Measurements from ENCODE around the gene EN1. TPM values are rescaled to one million over a fixed set of nuclear protein-coding genes. Genes with fewer than 3 reads are reported as not detected.

The EN1 gene
- total RNA-seq, 1 donor from 2014 or later, result not detected

DNA sequence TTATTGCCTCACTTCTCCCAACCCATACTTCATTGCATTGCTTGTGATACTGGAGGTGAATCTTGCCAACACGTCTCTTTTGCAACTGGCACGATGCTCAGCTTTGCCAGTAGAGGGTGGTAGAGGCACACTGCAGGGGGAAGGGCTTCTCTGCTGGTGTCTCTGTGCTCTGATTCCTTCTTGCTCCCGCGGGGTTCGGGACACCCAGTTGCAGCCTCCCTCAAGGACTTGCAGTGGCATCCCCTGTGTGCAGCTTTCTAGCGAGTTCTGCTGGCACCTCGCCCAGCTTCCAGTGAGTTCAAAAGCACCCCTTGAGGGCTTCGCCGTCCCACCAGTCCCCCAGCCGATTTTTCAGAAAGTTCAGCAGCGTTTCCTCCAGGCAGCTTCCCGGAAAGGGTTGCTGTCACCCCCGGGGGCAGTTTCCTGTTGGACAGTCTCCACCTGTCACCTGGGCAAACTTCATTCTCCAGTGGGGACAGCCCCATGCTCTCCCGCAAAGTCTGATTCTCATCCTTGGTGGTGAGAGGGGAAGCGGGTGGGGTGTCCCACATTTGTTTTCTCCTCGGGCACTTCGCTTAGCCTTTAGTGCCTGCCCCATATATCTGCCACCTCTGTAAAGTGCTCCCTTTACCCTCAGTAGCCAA is 35.4 kb upstream of the EN1 start:
- Histone ChIP-seq H3K27ac (no peak overlapping the region), H3K4me1 (no peaks in the 10 kb centered on the region), H3K9me3 (no peaks in the 10 kb centered on the region), H3K36me3 (no peaks in the 10 kb centered on the region), H3K27me3 (no peaks in the 10 kb centered on the region), H3K4me3 (peak overlapping the region in 1 of 2 donors; percentile 5)
- intact Hi-C loops (cut with DNase I), result loop anchor here (10.0 kb wide), 1 partner anchor 412 kb away; no protein-coding TSS in a partner anchor
- TF ChIP-seq POLR2AphosphoS5 (IDR thresholded peaks at IDR 0.05; ENCODE audit: insufficient read depth in 1 of 2, low read depth in 1 of 2), result no peak
- TF ChIP-seq, protein P1, sequence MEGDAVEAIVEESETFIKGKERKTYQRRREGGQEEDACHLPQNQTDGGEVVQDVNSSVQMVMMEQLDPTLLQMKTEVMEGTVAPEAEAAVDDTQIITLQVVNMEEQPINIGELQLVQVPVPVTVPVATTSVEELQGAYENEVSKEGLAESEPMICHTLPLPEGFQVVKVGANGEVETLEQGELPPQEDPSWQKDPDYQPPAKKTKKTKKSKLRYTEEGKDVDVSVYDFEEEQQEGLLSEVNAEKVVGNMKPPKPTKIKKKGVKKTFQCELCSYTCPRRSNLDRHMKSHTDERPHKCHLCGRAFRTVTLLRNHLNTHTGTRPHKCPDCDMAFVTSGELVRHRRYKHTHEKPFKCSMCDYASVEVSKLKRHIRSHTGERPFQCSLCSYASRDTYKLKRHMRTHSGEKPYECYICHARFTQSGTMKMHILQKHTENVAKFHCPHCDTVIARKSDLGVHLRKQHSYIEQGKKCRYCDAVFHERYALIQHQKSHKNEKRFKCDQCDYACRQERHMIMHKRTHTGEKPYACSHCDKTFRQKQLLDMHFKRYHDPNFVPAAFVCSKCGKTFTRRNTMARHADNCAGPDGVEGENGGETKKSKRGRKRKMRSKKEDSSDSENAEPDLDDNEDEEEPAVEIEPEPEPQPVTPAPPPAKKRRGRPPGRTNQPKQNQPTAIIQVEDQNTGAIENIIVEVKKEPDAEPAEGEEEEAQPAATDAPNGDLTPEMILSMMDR (IDR thresholded peaks at IDR 0.05), result peak in 2 of 3 experiments; percentile 37 to 40
- no peak for TF ChIP-seq POLR2A (IDR thresholded peaks at IDR 0.05)
- no peak for DNase-seq (ENCODE audit: extremely low spot score in 2 of 2)

DNA sequence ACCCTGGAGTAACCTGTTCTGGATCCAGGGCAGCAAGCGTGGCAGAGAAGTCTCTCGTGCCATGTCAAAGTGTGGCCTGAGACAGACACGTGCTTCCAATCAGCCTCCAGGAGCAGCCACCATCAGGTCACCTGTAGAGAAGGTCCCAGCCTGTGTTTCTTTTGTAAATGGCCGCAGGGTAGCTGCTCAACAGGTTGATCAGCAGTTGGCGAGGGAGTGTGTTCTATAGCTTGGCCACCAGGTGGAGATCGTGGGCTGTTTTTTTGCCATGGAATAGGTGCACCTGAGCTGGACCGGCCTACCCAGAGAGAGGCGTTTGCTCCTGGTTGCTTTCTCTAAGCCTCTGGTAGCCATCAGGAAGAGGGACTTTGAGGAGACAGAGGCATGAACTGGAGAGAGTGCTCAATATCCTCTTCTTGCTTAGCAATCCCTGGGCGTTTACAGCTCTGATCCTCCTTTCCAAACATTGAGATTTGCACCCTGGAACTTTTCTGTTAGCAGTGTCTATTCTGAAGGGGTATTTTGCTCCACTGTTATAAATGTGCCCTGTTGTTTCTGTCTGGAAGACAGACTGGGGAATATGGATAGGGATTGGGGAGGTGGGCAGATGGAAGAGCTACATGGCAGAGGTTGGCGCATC is 34.2 kb upstream of the EN1 start:
- DNase-seq (ENCODE audit: extremely low spot score in 2 of 2), result no peak
- Histone ChIP-seq H3K4me3 (no peak overlapping the region), H3K4me1 (no peaks in the 10 kb centered on the region), H3K9me3 (no peaks in the 10 kb centered on the region), H3K27ac (no peak overlapping the region), H3K27me3 (no peaks in the 10 kb centered on the region), H3K36me3 (no peaks in the 10 kb centered on the region)
- intact Hi-C loops (cut with DNase I), result loop anchor here (10.0 kb wide), 1 partner anchor 413 kb away; no protein-coding TSS in a partner anchor
- TF ChIP-seq POLR2A (IDR thresholded peaks at IDR 0.05), result no peak
- TF ChIP-seq, protein P1 (IDR thresholded peaks at IDR 0.05), result peak in 2 of 3 experiments; percentile 42 to 57

DNA sequence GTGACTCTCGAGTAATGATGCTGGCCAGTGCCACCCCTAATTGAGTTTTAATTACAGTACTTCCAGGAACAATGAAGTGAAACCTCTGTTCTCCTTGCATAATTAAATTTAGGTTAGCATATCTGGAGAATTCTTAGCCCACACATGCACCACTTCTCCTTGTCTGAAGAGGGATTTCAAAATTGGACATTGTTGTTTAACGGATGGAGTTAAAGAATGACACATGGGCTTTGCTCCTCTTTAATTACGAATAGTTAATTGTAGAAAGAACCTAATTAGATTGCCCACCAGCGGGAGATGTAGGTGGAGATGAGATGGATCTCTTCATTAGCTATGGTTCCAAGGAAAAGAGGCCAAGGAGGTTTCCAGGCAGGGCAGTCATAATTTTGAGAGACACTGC is 33.1 kb upstream of the EN1 start:
- no peak for DNase-seq (ENCODE audit: extremely low spot score in 2 of 2)
- Histone ChIP-seq H3K27me3 (no peaks in the 10 kb centered on the region), H3K27ac (no peak overlapping the region), H3K4me1 (no peaks in the 10 kb centered on the region), H3K36me3 (no peaks in the 10 kb centered on the region), H3K4me3 (no peak overlapping the region), H3K9me3 (no peaks in the 10 kb centered on the region)
- no peak for TF ChIP-seq POLR2A (IDR thresholded peaks at IDR 0.05)
- no peak for TF ChIP-seq POLR2AphosphoS5 (IDR thresholded peaks at IDR 0.05; ENCODE audit: insufficient read depth in 1 of 2, low read depth in 1 of 2)
- TF ChIP-seq, protein P1 (IDR thresholded peaks at IDR 0.05), result no peak
- intact Hi-C loops (cut with DNase I), result loop anchor here (10.0 kb wide), 1 partner anchor 414 kb away; no protein-coding TSS in a partner anchor

DNA sequence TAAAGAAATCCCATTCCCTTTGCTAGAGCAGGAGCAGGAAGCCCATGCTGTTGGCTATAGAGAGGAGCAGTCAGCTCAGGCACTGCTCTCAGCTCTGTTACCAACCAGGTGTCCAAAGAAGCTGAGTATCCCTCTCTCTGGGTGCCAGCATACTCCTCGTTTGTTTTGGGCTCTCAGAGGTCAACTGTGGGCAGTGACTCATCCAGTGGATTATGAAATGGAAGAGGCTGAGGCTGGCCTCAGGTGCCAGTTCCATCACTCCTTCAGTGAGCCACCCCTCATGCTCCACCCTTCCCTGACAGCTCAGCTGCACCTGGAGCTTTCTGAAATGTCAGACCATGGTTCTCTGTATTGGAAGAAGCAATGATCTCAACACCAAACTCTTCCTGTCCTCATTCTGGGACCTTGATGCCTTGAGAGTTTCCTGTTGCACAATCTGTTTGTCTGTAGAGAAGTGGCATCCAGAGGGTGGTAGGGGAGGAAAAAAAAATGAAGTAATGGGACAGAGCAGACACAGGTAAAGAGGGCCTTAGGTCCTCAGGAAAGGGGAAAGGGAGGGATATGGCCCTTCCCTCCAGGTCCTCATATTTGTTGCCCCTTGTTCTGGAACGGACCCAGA is 31.2 kb upstream of the EN1 start:
- Histone ChIP-seq H3K9me3 (no peaks in the 10 kb centered on the region), H3K4me1 (no peaks in the 10 kb centered on the region), H3K27me3 (no peaks in the 10 kb centered on the region), H3K36me3 (no peaks in the 10 kb centered on the region), H3K4me3 (no peak overlapping the region), H3K27ac (no peak overlapping the region)
- intact Hi-C loops (cut with DNase I), result no loop called here
- TF ChIP-seq, protein P1 (IDR thresholded peaks at IDR 0.05), result no peak
- TF ChIP-seq POLR2A (IDR thresholded peaks at IDR 0.05) (no peak), POLR2AphosphoS5 (IDR thresholded peaks at IDR 0.05; ENCODE audit: insufficient read depth in 1 of 2, low read depth in 1 of 2) (no peak)
- no peak for DNase-seq (ENCODE audit: extremely low spot score in 2 of 2)

Data from vagina (tissue), 2 donors.